ENCODE measurements around the gene ITGA5.
A peak's percentile ranks its signal among the peaks of the same experiment; 100 is the strongest.

The ITGA5 gene

GRCh38 chr12:54419088-54419887 is at the start of gene ITGA5:
Gene ITGA5, minus strand, starts transcription at chr12:54419266. Its CDS starts 68 bp downstream, at chr12:54419198.
- DNase-seq, result no peak

DNA sequence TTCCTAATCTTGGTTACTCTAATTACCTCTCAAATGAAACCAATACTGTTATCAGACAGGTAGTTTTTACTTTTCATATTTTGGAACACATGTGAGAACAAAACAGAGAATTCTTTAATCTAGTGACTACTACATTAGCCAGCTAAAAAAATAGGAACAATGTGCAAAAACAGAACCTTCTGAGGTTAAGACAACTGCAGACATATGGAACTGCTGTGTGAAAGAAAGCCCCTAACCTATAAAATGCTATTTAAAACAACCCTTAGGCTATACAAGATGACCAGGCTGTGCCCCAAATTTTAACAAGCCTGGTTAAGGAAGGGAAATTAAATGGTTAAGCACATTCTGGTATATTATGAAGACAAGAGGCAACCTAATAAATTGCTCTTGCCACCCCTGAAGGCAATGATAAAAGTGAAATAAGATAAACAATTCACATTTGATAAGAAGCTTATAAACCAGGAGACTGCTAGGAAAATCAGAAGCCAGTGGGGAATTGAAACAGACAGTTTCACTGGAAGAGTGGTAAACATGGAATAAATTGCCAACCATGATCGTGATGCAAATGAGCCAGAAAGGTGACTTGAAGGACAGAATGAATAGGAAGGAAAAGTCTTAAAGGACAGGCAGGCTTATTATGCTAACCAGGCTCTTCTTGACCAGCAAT is 46.9 kb upstream of the ITGA5 start:
- no peak for DNase-seq

DNA sequence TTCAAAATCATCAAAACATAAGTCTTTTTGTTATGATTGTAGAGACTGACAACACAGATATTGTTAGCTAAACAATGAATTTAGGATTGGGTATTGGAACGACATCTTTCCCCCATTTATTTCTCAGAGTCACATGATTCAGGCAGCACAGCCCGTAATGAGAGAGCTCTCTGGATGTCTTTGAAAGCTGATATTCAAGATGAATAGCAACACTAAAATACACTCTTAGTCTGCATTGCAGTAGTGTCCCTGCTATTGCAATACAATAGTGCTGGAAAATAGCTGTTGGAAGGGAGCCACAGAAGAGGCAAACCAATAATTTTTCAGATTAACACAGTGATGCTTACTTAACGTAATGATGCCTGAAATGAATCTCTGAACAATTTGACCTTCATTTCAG is 44.4 kb upstream of the ITGA5 start:
- DNase-seq, result no peak

GRCh38 chr12:54463034-54463433 is 44.0 kb upstream of the ITGA5 start:
- DNase-seq, result no peak

GRCh38 chr12:54460317-54460923 is 41.4 kb upstream of the ITGA5 start:
- no peak for DNase-seq

- no peak for DNase-seq
Measured at GRCh38 chr12:54459355-54459754, 40.3 kb upstream of the ITGA5 start.

DNA sequence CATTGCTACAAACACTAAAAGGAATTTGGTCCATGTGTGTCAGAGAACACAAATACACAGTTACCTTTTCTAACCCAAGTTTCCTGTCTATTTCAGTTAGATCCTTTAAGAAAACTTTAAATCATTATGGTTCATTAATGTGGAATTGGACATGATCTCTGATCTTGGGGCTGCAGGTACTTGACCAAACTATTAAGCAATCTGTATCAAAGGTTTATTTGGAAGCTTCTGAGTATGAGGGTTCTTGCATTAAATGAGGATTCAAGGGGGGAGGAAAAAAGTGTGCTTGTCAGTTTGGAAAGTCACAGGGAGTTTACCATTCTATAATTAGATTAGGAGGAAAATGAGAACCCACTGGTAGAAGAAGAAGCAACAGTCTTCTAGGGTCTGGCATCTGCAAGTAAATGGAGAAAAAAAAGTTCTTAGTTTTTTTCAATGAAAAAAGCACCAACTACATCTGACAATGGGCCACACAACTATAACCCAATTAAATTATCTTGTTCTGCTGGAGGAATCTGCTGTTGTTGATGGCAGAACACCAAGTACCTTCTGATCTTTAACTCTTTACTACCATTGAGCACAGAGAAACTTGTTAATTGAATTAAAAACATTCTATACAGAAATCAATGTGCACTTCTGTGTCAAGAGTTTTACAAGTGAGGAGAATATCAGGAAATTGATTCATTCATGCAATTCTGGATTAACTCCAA is 36.8 kb upstream of the ITGA5 start:
- DNase-seq, result no peak

DNA sequence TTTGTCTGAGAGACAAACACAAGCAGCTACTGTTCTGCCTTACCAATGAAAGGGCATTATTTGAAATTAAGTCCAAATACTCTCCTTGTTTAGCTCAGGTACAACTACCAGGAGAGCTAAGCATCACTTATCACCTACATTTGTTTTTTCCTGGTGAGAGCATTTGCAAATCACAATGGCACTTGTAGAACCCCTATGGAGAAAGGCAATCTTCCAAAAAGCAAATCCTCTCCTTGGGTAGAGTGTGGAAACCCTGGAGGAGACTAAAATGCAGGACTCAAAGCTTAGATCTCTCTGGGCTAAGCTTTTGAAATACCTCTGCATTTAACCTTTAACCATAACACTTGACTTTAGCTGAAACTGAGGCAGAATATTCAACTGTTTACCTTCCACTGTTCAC is 33.6 kb upstream of the ITGA5 start:
- no peak for DNase-seq

- no peak for DNase-seq
Measured at GRCh38 chr12:54448344-54448743, 29.3 kb upstream of the ITGA5 start.

- DNase-seq, result no peak
Measured at GRCh38 chr12:54447917-54448316, 28.9 kb upstream of the ITGA5 start.

GRCh38 chr12:54444206-54444605 is 25.1 kb upstream of the ITGA5 start:
- DNase-seq, result no peak

- no peak for DNase-seq
Measured at GRCh38 chr12:54443446-54443845, 24.4 kb upstream of the ITGA5 start.

- no peak for DNase-seq
Measured at GRCh38 chr12:54442961-54443360, 23.9 kb upstream of the ITGA5 start.

DNA sequence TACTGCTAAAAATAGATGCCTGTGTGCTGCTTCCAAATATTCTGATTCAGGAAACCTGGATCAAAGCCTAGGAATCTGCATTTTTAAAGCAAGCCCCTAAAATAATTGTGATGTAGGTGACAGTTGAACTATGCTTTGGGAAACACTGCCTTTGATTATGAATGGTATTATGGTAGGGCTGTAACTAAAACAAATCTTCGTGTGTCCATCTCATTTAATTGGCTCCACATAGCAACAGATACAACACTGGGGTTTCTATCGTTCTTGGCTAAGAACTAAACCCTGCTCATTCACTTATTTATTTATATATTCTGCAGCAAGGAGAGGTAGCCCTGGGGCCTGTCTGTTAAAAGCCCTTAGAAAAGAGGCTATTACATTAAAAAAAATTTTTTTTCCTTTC is 23.0 kb upstream of the ITGA5 start:
- no peak for DNase-seq

DNA sequence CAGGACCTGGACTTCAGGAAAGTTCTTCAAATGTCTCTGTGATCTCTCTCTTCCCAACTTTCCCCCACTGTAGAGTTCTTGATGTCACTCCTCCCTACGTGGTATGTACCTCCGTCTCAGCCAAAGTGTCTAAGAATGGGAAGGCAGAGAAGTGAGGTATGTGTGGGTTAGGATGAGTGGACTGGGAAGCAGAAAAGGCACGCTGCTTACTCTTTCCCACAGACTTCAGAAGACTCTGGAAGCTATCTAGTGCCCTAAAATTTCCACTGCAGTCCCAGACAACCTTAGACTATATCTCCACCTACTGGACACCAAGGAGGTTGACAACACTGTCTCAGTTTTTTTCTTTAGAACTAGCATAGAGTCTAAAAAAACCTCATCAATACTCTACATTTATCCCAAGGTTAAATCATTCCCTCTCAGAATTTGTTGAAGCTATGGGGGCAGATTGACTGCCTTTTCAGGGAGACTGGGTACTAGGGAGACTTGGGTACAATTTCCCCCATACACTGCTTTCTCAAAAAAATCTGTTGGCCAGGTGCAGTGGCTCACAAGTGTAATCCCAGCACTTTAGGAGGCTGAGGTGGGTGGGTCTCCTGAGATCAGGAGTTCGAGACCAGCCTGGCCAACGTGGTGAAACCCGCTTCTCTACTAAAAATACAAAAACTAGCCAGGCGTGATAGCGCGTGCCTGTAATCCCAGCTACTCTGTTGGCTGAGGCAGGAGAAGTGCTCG is 20.6 kb upstream of the ITGA5 start:
- DNase-seq, result peak; percentile 18

GRCh38 chr12:54439096-54439495 is 20.0 kb upstream of the ITGA5 start:
- no peak for DNase-seq

DNA sequence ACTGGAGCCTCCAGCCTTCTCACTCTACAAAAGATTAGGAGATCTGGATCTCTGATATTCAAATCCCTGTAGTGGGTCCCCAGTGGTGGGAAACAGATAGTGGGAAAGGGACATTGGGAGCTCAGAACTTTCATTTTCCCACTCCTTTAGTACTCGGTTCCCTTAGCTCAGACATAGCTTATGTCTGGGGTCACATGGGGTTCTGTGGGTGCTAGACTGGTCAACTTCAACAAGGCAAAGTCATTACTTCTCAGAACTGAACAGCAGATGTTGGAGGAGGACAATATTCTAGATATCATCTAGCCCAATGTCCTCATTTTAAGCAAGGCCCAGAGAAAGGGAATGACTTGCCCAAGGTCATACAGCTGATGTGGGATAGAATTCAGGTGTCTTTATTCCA is 19.5 kb upstream of the ITGA5 start:
- no peak for DNase-seq

- no peak for DNase-seq
Measured at GRCh38 chr12:54437697-54438096, 18.6 kb upstream of the ITGA5 start.

DNA sequence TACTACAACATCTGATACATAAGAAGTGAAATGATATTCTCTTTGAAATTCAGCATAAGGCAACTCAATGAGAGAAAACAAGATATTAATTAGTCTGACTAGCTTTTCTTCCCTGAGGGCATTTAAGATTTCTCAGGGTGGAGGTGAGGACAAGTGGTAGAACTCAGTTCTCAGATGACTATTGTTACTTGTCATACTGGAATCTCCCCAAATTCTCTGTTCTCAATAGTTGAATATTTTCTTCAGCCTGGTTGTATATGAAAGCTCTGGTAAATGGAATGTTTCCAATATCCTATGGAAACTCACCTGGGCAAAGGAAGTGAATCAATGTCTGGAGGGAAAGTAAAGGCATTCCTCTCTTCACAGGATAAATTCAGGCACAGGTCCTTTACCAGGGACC is 18.2 kb upstream of the ITGA5 start:
- DNase-seq, result no peak

- no peak for DNase-seq
Measured at GRCh38 chr12:54432815-54433164, 13.7 kb upstream of the ITGA5 start.

- DNase-seq, result no peak
Measured at GRCh38 chr12:54431911-54432814, 13.1 kb upstream of the ITGA5 start.

All from COR-L47 (cell line).